HG03135 (cell line): ENCODE measurements around the gene RTN4RL2.

Source experiments
- ATAC-seq: cut with Tn5 transposase; IDR thresholded peaks from one replicate; pipeline ENCODE4 v1.9.1; 2021; ENCODE audit warnings: mild to moderate bottlenecking, moderate library complexity; ENCODE audit not compliant: unreplicated experiment

Gene RTN4RL2

GRCh38 chr11:57460022-57460757 is at the start of gene RTN4RL2:
Gene RTN4RL2 (plus strand): TSS chr11:57460528. CDS start chr11:57460866, 338 bp downstream.
- no peak for ATAC-seq

GRCh38 chr11:57413681-57414080 is 46.6 kb upstream of the RTN4RL2 start:
- ATAC-seq, result no peak

- no peak for ATAC-seq
Measured at GRCh38 chr11:57414612-57415212, 45.6 kb upstream of the RTN4RL2 start.

GRCh38 chr11:57416436-57416835 is 43.9 kb upstream of the RTN4RL2 start:
- no peak for ATAC-seq

- ATAC-seq, result no peak
Measured at GRCh38 chr11:57417056-57417455, 43.3 kb upstream of the RTN4RL2 start.

- ATAC-seq, result no peak
Measured at GRCh38 chr11:57418131-57418530, 42.2 kb upstream of the RTN4RL2 start.

GRCh38 chr11:57419146-57419545 is 41.2 kb upstream of the RTN4RL2 start:
- ATAC-seq, result no peak

GRCh38 chr11:57421066-57421465 is 39.3 kb upstream of the RTN4RL2 start:
- no peak for ATAC-seq

- ATAC-seq, result no peak
Measured at GRCh38 chr11:57421805-57422204, 38.5 kb upstream of the RTN4RL2 start.

GRCh38 chr11:57422669-57423068 is 37.7 kb upstream of the RTN4RL2 start:
- no peak for ATAC-seq

GRCh38 chr11:57424137-57424791 is 36.1 kb upstream of the RTN4RL2 start:
- ATAC-seq, result no peak

- ATAC-seq, result peak; percentile 93
Measured at GRCh38 chr11:57424792-57425564, 35.4 kb upstream of the RTN4RL2 start.

- ATAC-seq, result no peak
Measured at GRCh38 chr11:57425565-57426438, 34.5 kb upstream of the RTN4RL2 start.

GRCh38 chr11:57426439-57426928 is 33.8 kb upstream of the RTN4RL2 start:
- peak; percentile 1 for ATAC-seq

- peak; percentile 44 for ATAC-seq
Measured at GRCh38 chr11:57426929-57427726, 33.2 kb upstream of the RTN4RL2 start, which contains the start of gene SLC43A3. Gene SLC43A3 (minus strand): TSS chr11:57427121. CDS start chr11:57426172, 949 bp downstream.

- no peak for ATAC-seq
Measured at GRCh38 chr11:57427727-57428082, 32.6 kb upstream of the RTN4RL2 start.

- no peak for ATAC-seq
Measured at GRCh38 chr11:57428643-57429042, 31.7 kb upstream of the RTN4RL2 start.

- no peak for ATAC-seq
Measured at GRCh38 chr11:57429946-57430345, 30.4 kb upstream of the RTN4RL2 start.

- no peak for ATAC-seq
Measured at GRCh38 chr11:57430952-57431351, 29.4 kb upstream of the RTN4RL2 start.
